MM.1S (cell line): ENCODE results near the gene SLX4IP.

ENCODE experiments used
- EZH2 ChIP-seq: fragments of 300-600 bp; sonication (generic); optimal IDR thresholded peaks from 2 replicates; pipeline ENCODE3; 2017; ENCODE audit warnings: low read depth, mild to moderate bottlenecking, antibody characterized with exemption, low read length, mixed read lengths
- TF ChIP-seq, protein P1 (sequence below): fragments of 300-600 bp; sonication (generic); IDR thresholded peaks from 2 replicates; pipeline ENCODE4 v1.5.1; 2016; ENCODE audit warnings: antibody characterized with exemption, low read length, mixed read lengths

GRCh38 chr20:10555865-10556308 lies 120.8 kb downstream of the SLX4IP start:
- TF ChIP-seq EZH2, result no peak
- TF ChIP-seq, protein P1, sequence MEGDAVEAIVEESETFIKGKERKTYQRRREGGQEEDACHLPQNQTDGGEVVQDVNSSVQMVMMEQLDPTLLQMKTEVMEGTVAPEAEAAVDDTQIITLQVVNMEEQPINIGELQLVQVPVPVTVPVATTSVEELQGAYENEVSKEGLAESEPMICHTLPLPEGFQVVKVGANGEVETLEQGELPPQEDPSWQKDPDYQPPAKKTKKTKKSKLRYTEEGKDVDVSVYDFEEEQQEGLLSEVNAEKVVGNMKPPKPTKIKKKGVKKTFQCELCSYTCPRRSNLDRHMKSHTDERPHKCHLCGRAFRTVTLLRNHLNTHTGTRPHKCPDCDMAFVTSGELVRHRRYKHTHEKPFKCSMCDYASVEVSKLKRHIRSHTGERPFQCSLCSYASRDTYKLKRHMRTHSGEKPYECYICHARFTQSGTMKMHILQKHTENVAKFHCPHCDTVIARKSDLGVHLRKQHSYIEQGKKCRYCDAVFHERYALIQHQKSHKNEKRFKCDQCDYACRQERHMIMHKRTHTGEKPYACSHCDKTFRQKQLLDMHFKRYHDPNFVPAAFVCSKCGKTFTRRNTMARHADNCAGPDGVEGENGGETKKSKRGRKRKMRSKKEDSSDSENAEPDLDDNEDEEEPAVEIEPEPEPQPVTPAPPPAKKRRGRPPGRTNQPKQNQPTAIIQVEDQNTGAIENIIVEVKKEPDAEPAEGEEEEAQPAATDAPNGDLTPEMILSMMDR, result no peak
